Measurements from ENCODE around the gene F10.
A peak's percentile ranks its signal among the peaks of the same experiment; 100 is the strongest.

F10 gene

GRCh38 chr13:113140677-113141600 is 18.3 kb downstream of the F10 start:
- no peak for DNase-seq

- DNase-seq: no peak
Measured at GRCh38 chr13:113141601-113141970, 19.0 kb downstream of the F10 start.

GRCh38 chr13:113142876-113143275 is 20.3 kb downstream of the F10 start:
- DNase-seq: no peak

GRCh38 chr13:113143466-113144254 is 21.1 kb downstream of the F10 start:
- no peak for DNase-seq

- DNase-seq: no peak
Measured at GRCh38 chr13:113144255-113144629, 21.6 kb downstream of the F10 start.

GRCh38 chr13:113145496-113145895 is 22.9 kb downstream of the F10 start:
- no peak for DNase-seq

GRCh38 chr13:113145911-113146598 is 23.5 kb downstream of the F10 start:
- no peak for DNase-seq

- DNase-seq: no peak
Measured at GRCh38 chr13:113146750-113147149, 24.2 kb downstream of the F10 start.

GRCh38 chr13:113147206-113147605 is 24.6 kb downstream of the F10 start:
- DNase-seq: no peak

- DNase-seq: no peak
Measured at GRCh38 chr13:113148407-113148806, 25.8 kb downstream of the F10 start.

GRCh38 chr13:113148940-113149503 is 26.4 kb downstream of the F10 start:
- DNase-seq: no peak

GRCh38 chr13:113149711-113150549 is 27.3 kb downstream of the F10 start:
- no peak for DNase-seq

GRCh38 chr13:113150550-113151365 is 28.2 kb downstream of the F10 start:
- DNase-seq: no peak

GRCh38 chr13:113151745-113152690 is 29.4 kb downstream of the F10 start:
- DNase-seq: no peak

- peak; percentile 34 for DNase-seq
Measured at GRCh38 chr13:113152691-113152983, 30.0 kb downstream of the F10 start.

GRCh38 chr13:113152984-113153809 is 30.6 kb downstream of the F10 start:
- DNase-seq: peak; percentile 31

GRCh38 chr13:113153810-113154748 is 31.5 kb downstream of the F10 start:
- DNase-seq: no peak

GRCh38 chr13:113155201-113155600 is 32.6 kb downstream of the F10 start:
- no peak for DNase-seq
